Thymus (tissue), 11 donors: ENCODE results near the gene CKAP2L. TPM values are rescaled to one million over a fixed set of nuclear protein-coding genes. Genes with fewer than 3 reads are reported as not detected.

ENCODE experiments used
- DNase-seq, 9 donors: peaks; one replicate each; pipeline ENCODE4 v3.0.0-alpha.2; 2013; ENCODE audit warnings: low spot score in 9 of 9, low read depth in 6 of 9, missing footprints in 1 of 9
- H3K27ac ChIP-seq, 2 donors: one replicate each; pipeline ENCODE4 v1.5.1; 2013; ENCODE audit warnings: control low read depth in 1 of 2, low read depth in 1 of 2, low read length in 1 of 2, mild to moderate bottlenecking in 1 of 2, moderate library complexity in 1 of 2
- H3K27me3 ChIP-seq, 2 donors: one replicate each; pipeline ENCODE4 v1.5.1; 2013; ENCODE audit warnings: low read length in 1 of 2; ENCODE audit not compliant: control insufficient read depth in 2 of 2, insufficient read depth in 1 of 2
- H3K36me3 ChIP-seq, 2 donors: one replicate each; pipeline ENCODE4 v1.5.1; 2013; ENCODE audit warnings: low read length in 1 of 2, mild to moderate bottlenecking in 1 of 2, moderate library complexity in 1 of 2; ENCODE audit not compliant: control insufficient read depth in 2 of 2, insufficient read depth in 2 of 2
- H3K4me1 ChIP-seq, 2 donors: one replicate each; pipeline ENCODE4 v1.5.1; 2013; ENCODE audit warnings: low read length in 2 of 2; ENCODE audit not compliant: control insufficient read depth in 2 of 2, insufficient read depth in 2 of 2
- H3K4me3 ChIP-seq, 2 donors: one replicate each; pipeline ENCODE4 v1.5.1; 2013; ENCODE audit warnings: low read length in 2 of 2, control low read depth in 1 of 2, mild to moderate bottlenecking in 1 of 2
- H3K9me3 ChIP-seq, 2 donors: one replicate each; pipeline ENCODE4 v1.5.1; 2013; ENCODE audit warnings: low read length in 1 of 2, mild to moderate bottlenecking in 1 of 2; ENCODE audit not compliant: control insufficient read depth in 2 of 2, insufficient read depth in 1 of 2
- WGBS: extraction: QIAGEN DNeasy Blood & Tissue Kit; methylation state at CpG from one replicate; pipeline ENCODE4 v1.1.7; 2013; 5-methylcytosine and 5-hydroxymethylcytosine counted together
- polyA plus RNA-seq: library from polyadenylated mRNA; stranded (reverse); fragments of 200-250 nt; gene quantifications from one replicate; pipeline ENCODE4 v1.2.3, GENCODE V29; 2013
- total RNA-seq: library from RNA; stranded (reverse); fragments of 120-200 nt; gene quantifications from one replicate; pipeline ENCODE4 v1.2.4, GENCODE V29; 2013
- donor health status: healthy.

The CKAP2L gene
- total and polyA plus RNA-seq, 2 donors = 1.0 to 14.1 TPM

DNA sequence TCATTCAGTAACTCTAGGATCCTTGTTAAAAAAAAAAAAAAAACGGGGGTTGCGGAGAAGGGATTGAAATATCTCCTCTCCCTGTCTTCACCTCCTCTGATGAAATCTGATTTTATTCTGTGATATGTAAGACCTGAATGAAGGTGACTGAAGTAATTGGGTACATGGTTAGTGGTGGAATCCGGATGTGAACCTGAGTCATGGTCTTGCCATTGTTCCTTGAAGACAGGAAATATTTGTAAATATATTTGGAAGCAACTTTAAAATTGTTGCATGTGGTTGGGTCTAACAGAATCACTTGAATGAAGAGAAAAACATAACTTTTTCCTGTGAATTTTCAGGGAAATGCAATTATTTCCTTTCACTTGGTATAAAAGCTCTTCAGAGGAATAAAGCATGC lies 22.9 kb upstream of the CKAP2L start:
- DNase-seq = no peak
- Histone ChIP-seq H3K36me3 (no peaks in the 10 kb centered on the region), H3K27me3 (no peaks in the 10 kb centered on the region), H3K4me1 (no peaks in the 10 kb centered on the region), H3K9me3 (no peaks in the 10 kb centered on the region), H3K4me3 (no peak overlapping the region), H3K27ac (no peak overlapping the region)
- 97% methylated on average over 3 of the region's 3 CpGs for WGBS

DNA sequence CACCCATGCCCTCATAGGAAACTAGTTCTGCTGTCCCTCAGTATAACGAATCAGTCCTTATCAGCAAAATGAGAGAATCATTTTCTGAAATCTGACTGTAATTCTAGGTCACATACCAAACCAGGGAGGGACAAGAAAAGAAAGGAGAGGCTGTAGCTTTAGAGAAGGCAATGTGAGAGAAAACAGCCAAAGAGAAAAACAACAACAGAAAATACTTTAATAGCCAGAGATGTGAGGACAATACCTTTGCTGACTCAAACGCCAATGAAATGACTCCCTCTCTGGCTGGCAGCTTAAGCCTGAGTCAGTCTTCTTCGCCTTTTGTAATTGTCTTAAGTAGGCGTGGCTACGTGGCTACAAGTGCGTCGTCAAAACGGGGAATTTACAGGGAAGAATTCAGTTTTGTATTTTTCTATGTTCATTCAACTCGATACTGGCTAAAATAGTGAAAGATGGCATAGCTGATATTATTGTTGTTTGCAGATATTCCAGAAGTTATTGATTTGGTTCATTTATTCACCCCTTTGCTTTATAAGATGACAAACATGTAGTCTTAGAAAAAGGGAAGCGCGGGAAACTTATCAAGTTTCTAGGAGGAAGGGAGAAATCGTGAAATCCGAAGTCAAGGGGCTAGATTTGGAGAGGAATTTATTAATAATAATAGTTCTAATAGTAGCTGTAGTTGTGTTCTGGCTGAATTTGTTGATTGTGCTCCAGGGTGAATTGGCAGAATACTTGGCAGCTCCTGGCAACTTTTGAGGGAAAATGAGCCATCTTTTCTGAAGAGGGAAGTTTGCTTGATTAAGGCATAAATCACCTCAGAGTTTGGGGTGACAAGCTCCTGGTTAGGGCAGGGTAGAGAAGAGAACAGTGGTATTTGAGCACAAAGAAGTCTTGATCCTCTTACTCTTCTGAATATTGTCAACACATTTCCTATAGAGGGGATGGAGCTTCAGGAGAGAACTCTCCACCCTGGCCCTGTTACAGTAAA lies 20.1 kb upstream of the CKAP2L start, which contains the start of gene IL1A:
IL1A (minus strand) TSS at position 295 of the 991 bp plus-strand sequence. CDS start 723 bp downstream, outside the sequence.
- peak in 1 of 9 donors; percentile 21 for DNase-seq
- H3K36me3 ChIP-seq = no peaks in the 10 kb centered on the region
- no peaks in the 10 kb centered on the region for H3K27me3 ChIP-seq
- no peak within 1 kb of the TSS for H3K4me3 ChIP-seq
- WGBS = 68% methylated on average over 13 of the region's 13 CpGs
- H3K9me3 ChIP-seq = no peaks in the 10 kb centered on the region
- H3K4me1 ChIP-seq = no peaks in the 10 kb centered on the region
- H3K27ac ChIP-seq = no peak within 1 kb of the TSS

DNA sequence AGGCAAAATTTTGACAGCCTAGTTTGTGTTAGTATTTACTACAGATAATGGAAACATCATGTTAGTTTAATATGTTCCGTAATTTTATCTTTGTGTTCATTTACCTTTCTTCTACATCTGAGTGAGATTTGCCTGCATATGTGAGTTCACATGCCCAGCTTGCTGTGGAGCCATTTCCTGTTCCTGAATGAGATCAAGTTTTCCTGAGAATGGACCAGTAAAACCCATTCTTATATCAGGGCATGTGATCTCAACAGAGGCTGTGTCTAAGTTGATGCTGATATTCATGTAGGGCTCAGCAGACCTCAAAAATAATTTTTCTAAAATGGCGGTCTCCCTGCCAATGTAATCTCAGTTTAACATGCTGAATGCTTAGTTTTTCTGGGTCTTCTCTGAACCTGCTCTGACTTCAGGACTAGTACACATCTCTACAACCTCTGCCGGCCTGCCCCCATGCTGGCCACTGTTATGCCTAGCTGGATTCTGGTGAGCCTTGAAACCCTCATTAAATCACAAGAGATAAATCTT lies 18.8 kb upstream of the CKAP2L start:
- 99% methylated on average over 3 of the region's 3 CpGs for WGBS
- Histone ChIP-seq H3K9me3 (no peaks in the 10 kb centered on the region), H3K27me3 (no peaks in the 10 kb centered on the region), H3K4me3 (no peak overlapping the region), H3K4me1 (no peaks in the 10 kb centered on the region), H3K36me3 (no peaks in the 10 kb centered on the region), H3K27ac (no peak overlapping the region)
- DNase-seq = no peak

DNA sequence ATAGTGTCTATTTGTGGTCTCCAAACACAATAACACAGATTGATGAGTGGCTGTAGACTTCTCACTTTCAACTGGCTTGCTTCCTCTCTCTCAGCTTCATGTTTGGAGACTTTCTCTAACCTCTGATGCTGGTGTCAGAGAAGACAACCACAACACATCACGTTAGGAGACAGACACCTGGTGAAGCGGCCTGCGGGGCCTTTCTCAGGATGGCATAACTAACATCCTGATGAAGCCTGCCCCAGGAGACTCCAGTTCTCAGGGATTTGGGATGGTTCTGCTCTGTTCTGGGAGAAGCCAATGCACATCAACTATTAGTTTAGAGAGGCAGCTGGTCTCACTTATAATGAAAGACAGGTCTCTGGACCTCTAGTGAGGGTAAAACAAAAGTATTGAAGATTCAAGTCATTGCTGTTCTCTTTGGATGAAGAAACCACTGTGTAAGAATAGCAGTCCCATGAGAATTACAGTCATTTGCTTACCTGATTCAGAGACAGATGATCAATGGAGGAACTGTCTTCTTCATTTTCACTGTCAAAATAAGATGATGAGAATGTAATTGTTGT lies 17.9 kb upstream of the CKAP2L start:
- WGBS = 64% methylated on average over 3 of the region's 3 CpGs
- H3K27ac ChIP-seq = no peak overlapping the region
- no peak for DNase-seq
- no peaks in the 10 kb centered on the region for H3K36me3 ChIP-seq
- no peak overlapping the region for H3K4me3 ChIP-seq
- H3K9me3 ChIP-seq = no peaks in the 10 kb centered on the region
- peaks cover 0 to under 1% of the 10 kb centered on the region in 2 donors for H3K27me3 ChIP-seq
- no peaks in the 10 kb centered on the region for H3K4me1 ChIP-seq

DNA sequence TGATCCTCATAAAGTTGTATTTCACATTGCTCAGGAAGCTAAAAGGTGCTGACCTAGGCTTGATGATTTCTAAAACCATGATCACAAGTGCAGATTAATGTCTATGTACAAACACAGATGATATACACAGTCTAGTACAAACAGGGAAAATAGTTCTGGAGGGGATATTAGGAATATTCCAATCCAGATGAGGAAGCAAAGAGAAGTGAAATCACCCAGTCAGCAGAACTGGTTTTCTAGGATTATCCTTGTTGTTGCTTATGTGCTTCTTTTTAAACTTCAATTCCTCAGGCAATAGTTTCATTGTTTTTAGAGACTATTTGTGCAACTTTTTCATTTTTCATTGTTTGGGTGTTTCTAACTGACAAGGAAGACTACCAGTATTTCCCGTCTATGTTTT lies 15.2 kb upstream of the CKAP2L start:
- WGBS = 98% methylated on average over 1 of the region's 1 CpG
- H3K27me3 ChIP-seq = peaks cover 0 to 2% of the 10 kb centered on the region in 2 donors
- H3K27ac ChIP-seq = no peak overlapping the region

DNA sequence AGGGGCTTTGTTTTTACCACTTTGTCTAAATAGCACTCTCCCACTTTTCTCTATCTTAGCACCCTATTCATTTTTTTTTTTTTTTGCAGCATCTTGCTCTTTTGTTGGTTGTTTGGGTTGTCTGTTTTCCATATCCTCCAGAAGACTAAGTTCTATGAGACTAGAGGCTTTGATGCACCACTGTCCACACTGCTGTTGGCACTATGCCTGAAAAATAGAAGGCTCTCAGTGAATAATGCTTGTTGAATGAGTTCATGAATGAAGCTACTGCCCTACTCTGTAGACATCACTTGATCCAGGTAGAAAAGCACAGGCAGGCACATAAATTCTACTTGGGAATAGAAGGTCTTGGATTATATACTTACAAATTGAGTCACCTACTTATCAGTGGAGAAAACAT lies 12.6 kb upstream of the CKAP2L start:
- Histone ChIP-seq H3K4me1 (peaks cover 0 to 2% of the 10 kb centered on the region in 2 donors), H3K27ac (no peak overlapping the region), H3K27me3 (peaks cover 0 to 2% of the 10 kb centered on the region in 2 donors), H3K4me3 (no peak overlapping the region), H3K9me3 (no peaks in the 10 kb centered on the region), H3K36me3 (no peaks in the 10 kb centered on the region)
- no peak for DNase-seq

More for the DNA sequence above, 15.2 kb upstream of the CKAP2L start:
- no peak for DNase-seq
- Histone ChIP-seq H3K4me3 (no peak overlapping the region), H3K4me1 (peaks cover 0 to 2% of the 10 kb centered on the region in 2 donors), H3K9me3 (no peaks in the 10 kb centered on the region), H3K36me3 (no peaks in the 10 kb centered on the region)

DNA sequence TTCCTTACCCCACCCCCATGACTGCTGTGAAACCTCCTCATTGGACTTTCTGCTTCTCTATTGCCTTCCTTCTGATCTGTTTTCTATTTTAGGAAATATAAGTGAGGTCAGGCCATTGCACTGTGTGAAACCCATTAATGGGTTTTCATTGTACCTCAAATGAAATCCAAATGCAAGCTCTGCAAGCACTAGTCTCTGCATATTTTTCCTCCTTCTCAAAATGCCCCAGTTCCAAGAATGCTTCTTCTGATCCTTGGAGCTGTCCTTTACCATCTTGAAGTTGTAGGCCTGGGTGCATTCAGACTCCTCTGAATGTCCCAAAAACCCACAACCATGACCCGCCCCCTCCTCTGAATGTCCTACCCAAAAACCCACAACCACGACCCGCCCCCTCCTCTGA lies 11.7 kb upstream of the CKAP2L start:
- no peaks in the 10 kb centered on the region for H3K36me3 ChIP-seq
- no peak for DNase-seq
- no peak overlapping the region for H3K27ac ChIP-seq
- no peak overlapping the region for H3K4me3 ChIP-seq
- peaks cover 0 to 2% of the 10 kb centered on the region in 2 donors for H3K27me3 ChIP-seq
- H3K9me3 ChIP-seq = no peaks in the 10 kb centered on the region
- peaks cover 0 to 2% of the 10 kb centered on the region in 2 donors for H3K4me1 ChIP-seq
- 6% methylated on average over 3 of the region's 3 CpGs for WGBS

DNA sequence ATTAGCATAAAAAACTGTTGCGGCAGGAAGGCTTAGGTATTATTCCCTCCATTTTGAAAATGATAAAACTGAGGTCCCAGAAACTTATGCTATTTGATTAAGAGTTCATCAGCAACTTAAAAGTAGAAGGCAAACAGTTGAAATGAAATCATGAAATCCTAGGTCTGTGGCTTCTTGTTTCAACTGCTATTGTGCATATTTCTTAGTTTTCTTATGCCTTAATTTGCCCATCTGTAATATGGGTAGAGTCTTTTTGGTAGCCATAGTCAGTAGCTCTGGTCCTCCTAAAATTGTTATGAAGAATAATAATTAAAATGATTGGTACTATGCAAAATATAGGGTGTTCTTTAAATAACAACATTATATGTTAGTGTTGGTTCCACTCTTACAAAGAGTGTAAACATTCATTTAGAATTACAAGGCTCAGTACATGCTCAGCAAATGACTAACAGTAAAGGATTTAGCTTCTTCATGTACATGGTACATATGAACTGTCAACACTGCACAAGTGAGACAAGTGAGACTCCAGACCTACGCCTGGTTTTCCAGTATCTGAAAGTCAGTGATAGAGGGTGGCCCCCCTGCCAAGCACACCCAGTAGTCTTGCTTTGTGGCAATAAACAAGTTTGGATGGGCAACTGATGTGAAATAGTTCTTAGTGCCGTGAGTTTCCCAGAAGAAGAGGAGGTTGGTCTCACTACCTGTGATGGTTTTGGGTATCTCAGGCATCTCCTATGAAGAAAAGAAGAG lies 10.3 kb upstream of the CKAP2L start:
- Histone ChIP-seq H3K27ac (no peak overlapping the region), H3K9me3 (no peaks in the 10 kb centered on the region), H3K27me3 (peaks cover 0 to 2% of the 10 kb centered on the region in 2 donors), H3K4me3 (no peak overlapping the region), H3K36me3 (no peaks in the 10 kb centered on the region), H3K4me1 (peaks cover 0 to 2% of the 10 kb centered on the region in 2 donors)
- WGBS = 99% methylated on average over 3 of the region's 3 CpGs
- DNase-seq = no peak
